NCI-H748 (cell line): ENCODE results near the gene CDH4.
A peak's percentile ranks its signal among the peaks of the same experiment; 100 is the strongest.

ENCODE experiments used
- DNase-seq: peaks from one replicate; lab custom pipeline; 2025; ENCODE audit not compliant: unreplicated experiment; lab: John Stamatoyannopoulos, UW

The CDH4 gene

DNA sequence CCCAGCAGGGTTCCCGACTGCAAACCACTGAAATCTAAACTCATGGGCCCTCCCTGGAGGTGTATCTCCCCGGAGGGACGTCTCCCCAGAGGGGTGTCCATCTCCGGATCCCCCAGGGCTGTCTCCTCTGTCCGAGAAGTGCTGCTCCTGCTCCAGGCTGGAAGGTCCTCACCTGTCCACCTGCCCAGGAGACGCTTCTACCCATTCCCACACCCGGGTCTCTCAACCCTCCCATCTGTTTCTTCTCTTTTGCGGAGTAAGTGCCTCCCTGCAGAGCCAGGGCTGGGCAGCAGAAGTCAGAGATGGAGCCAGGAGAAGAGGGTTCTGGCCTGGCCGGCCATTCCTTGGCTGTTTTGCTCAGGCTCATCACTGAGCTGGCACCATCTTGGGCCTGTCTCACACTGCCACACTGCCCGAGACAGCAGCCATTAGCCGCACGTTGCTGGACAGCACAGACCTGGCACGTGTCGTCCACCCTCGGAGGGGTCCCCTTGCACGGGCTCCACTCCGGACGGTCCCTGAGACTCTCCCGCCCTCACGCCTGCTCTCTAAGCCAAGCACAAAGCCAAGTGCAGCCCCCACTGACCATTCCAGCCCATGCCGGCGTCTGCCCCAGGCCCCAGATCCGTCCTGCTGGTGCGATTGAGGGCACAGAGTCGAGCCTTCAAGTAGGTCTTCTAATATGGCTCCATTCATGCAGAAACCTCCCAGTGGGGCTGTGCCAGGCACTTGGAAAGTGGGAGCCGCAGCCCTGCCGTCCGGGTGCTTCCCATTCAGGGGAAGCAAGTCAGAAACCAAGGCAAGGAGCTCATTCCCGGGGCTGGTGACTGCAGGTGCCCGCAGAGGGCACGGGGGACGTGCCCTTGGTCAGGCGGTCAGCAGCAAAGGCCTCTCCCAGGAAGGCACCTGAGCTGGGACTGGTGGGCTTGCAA lies 445.9 kb downstream of the CDH4 start:
- DNase-seq: no peak

- no peak for DNase-seq
Measured at GRCh38 chr20:61698598-61699494, 446.8 kb downstream of the CDH4 start.

GRCh38 chr20:61699495-61700374 lies 447.7 kb downstream of the CDH4 start:
- no peak for DNase-seq

GRCh38 chr20:61700595-61701140 lies 448.6 kb downstream of the CDH4 start:
- DNase-seq: no peak

DNA sequence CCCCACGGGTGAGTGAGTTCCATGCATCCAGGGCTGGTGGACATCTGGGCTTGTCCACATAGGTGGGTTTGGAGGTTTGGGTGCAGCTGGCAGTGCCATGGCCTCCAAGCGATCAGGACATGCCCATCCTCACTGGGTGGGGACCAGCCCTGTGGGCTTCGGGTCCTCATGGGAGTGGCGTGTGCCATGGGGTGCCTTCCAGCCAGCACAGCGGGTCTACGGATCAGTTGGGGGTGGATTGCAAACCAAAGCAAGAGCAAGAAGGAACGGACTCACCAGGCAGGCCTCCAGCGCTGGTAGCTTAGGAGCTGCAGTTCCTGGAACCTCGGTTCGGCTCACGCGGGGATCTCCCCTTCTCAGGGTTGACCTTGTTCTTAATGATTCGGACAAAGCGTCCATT lies 449.3 kb downstream of the CDH4 start:
- no peak for DNase-seq

DNA sequence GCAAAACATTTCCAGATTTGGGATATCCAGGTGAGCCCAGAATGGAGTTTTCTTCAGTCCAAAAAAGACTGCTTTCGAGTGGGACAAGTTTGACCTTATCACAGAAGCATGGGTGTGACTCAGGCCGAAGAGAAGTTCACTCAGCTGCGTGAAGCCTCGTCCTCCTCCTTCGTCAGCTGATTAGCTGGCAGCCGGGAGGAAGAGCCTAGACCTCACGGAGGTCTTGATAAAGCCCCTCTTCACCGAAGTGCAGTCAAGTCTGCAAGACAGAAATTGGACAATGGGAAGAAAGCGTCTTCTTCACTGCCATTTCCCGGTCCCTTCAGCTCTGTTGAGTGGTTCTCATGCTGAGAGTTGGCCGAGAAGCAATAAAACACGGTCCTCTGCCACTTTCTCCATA lies 449.7 kb downstream of the CDH4 start:
- DNase-seq: no peak

- no peak for DNase-seq
Measured at GRCh38 chr20:61702246-61702645, 450.2 kb downstream of the CDH4 start.

DNA sequence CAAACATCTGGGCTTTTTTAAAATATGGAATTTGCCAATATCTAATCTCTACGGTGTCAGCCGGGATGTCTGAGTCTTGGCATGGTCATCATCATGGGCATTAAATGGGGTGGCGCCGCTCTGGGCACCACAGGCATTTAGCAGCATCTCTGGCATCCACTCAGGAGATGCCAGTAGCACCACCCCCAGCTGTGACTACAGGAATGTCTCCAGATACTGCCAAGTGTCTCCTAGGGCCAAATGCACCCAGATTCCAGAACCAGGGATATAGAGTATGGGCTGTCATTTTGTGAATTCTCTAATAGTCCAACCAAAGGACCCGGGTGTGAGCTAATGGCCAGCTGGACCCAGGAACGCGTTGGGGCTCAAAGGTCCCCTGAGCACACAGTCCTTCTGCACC lies 452.6 kb downstream of the CDH4 start:
- no peak for DNase-seq

DNA sequence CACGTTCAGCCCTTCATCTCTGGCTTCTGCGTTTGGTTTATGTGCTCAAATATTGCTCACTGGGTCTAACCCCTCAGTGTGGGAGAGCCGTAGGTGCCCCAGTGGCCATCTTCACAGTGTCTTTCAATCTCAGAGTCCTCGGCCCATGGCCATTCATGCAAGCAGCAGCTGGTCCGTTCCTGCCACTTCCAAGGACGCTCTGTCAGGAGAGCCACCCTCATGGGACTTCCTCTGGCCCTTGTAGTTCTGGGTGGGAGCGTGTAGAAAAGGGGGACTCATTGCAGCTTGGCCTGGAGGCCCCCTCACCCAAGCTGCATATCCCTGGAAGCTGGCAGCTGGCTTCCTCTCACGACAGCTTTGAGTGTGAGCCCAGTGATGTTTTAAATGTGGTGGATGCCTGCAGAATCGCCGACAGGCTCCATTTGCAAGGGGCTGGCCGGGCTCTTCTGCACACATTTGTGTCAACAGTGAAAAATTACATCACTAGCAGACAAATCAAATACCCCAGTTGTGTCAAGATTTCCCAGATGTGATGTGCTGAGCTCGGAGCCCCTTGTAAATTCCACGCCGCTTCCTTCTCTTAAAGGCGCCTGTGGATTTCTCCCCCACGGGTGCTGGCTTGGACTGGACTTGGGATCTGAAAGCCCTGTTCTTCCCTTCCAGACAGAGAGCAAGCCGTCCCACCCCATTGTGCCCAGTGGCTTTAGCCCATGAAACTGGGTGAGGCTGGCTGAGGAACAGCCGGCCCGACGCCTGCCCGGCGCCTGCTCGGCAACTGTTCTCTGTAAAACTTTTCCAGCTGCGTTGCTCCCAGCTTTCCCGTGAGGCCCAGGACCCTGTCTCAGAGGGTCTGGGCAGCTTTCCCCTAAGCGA lies 453.6 kb downstream of the CDH4 start:
- DNase-seq: no peak

GRCh38 chr20:61706259-61706961 lies 454.3 kb downstream of the CDH4 start:
- DNase-seq: no peak

DNA sequence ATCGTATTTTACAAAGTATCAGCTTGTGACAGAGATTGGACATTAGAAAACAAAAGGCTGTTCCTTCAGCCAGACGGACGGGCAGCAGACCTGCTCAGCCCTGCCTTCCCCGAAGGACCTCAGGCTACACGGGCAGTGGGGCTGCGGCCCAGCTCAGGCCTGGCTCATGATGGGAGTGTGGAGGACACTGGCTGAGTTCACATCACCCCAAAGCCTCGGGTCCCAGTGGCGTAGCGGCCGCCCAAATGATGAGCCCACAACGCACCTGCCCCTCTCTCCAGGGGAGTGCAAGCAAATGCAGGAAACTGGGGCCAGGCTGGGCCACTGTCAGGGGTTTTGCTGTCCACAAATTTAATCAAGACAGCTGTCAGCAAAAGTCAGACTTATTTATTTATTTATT lies 456.8 kb downstream of the CDH4 start:
- no peak for DNase-seq

DNA sequence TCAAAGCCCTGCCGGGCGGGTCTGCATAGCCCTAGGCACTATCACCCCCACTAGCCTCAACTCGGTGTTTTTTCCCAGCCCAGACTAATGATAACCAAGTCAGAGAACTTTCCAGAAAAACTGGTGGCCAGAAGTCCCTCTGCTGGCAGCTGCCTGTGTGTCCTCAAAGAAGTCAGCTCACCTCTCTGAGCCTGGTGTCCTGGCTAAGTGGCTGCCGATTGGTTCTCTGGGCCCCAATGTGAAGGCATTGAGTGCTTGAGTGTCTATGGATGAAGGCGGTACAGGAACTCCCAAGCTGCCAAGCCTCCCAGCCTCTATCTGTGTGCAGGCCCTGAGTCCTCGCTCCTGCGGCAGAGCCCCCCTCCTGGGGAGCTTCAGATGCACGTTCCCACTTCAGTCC lies 458.0 kb downstream of the CDH4 start:
- DNase-seq: no peak

DNA sequence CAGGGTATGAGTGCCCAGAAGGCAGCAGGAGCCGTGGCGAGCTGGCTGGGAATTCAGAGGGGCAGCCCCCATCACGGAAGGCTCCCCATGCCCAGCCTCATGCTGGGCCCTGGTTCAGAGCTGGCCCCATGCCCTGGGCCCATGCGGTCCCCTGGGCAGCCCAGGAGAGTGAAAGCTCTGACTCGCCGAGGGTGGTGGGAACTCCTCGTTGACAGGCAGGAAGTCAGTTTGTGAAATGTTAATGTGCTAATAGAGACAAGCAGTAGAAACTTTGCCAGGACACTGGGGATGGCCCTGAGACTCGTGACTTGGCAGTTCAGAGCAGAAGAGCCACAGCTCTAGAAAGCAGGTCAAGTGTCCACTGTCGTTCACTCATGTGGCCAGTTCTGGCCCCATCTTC lies 460.6 kb downstream of the CDH4 start:
- no peak for DNase-seq

DNA sequence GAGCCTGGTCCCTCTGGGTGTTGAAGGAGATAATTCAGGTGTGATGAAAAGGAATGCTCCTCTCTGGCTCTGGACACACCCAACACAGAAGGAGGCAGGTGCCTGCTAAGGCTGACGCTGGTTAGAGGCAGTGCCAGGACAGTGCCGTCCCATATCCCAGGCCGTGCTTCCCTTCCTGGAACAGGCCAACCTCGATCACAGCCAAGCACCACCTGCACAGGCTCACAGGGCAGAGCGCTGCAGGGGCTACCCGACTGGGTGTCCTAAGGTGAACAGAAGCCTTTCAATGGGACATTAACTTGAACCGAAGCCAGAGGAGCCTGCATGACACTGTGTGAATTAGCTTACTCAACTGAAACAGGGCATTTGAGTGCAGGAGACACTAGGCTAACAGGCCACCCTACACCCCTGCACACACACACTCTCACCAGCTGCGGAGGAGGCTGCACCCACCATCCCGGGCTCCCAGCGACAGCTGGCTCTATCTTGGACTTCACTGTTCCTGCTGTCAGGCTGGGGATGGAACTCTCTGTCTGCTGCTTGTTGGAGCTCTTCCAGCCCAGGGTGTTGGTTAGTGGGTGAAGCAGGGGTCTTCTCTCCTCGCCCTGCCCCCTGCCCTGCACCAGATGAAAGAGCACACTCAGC lies 466.4 kb downstream of the CDH4 start:
- DNase-seq: no peak

GRCh38 chr20:61719691-61720347 lies 467.8 kb downstream of the CDH4 start:
- DNase-seq: no peak

DNA sequence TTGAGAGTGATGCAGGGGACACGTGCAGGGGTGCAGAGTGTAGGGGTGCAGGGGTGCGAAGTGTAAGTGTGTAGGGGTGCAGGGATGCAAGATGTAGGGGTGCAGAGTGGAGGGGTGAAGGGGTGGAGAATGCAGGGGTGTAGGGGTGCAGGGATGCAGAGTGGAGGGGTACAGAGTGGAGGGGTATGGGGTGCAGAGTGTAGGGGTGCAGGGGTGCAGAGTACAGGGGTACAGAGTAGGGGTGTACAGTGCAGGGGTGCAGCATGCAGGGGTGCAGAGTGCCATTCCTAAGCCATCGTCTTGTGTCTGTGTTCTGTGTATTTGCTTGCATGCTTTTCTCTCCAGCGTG lies 468.3 kb downstream of the CDH4 start:
- no peak for DNase-seq

GRCh38 chr20:61722146-61722678 lies 470.2 kb downstream of the CDH4 start:
- peak; percentile 8 for DNase-seq
